SU-DHL-6 (cell line): Measurements from ENCODE around the gene LAGE3.

ENCODE experiments used
- H2AFZ ChIP-seq: fragments of 200-600 bp; sonication (generic); 2 replicates; pipeline ENCODE4 v1.6.1; 2014; ENCODE audit warnings: low read depth, mild to moderate bottlenecking, moderate library complexity, mixed read lengths, antibody characterized with exemption, low read length; ENCODE audit not compliant: severe bottlenecking
- H3F3A ChIP-seq: fragments of 200-600 bp; shearing (Covaris generic); 2 replicates; pipeline ENCODE4 v1.6.0; 2016; ENCODE audit warnings: antibody characterized with exemption, mild to moderate bottlenecking; ENCODE audit not compliant: insufficient read depth
- H3K27ac ChIP-seq: fragments of 200-600 bp; sonication (generic); 2 replicates; pipeline ENCODE4 v1.5.1; 2016; ENCODE audit warnings: low read depth, mild to moderate bottlenecking, low read length, moderate library complexity, mixed read lengths
- H3K27me3 ChIP-seq: fragments of 200-600 bp; sonication (generic), shearing (Covaris generic); 2 replicates; pipeline ENCODE4 v1.6.0; 2014; ENCODE audit warnings: mild to moderate bottlenecking, low read length
- H3K36me3 ChIP-seq: fragments of 200-600 bp; sonication (generic); 2 replicates; pipeline ENCODE4 v1.6.1; 2014; ENCODE audit warnings: mild to moderate bottlenecking, low read length, mixed read lengths
- H3K4me2 ChIP-seq: fragments of 300-600, 200-600 bp; shearing (Covaris generic), sonication (generic); 2 replicates; pipeline ENCODE4 v1.6.0; 2014; ENCODE audit warnings: low read length, low read depth, mild to moderate bottlenecking; ENCODE audit not compliant: poor library complexity, severe bottlenecking
- H3K4me3 ChIP-seq: fragments of 200-600 bp; sonication (generic); 2 replicates; pipeline ENCODE4 v1.5.1; 2014; ENCODE audit warnings: antibody characterized with exemption, low read length, mild to moderate bottlenecking, mixed read lengths; ENCODE audit not compliant: insufficient read depth, poor library complexity, severe bottlenecking
- H3K79me2 ChIP-seq: fragments of 200-600 bp; sonication (generic); 2 replicates; pipeline ENCODE4 v1.6.1; 2014; ENCODE audit warnings: mild to moderate bottlenecking, low read length, moderate library complexity; ENCODE audit not compliant: insufficient read depth
- H3K9ac ChIP-seq: fragments of 200-600 bp; sonication (generic); 2 replicates; pipeline ENCODE4 v1.7.0; 2014; ENCODE audit warnings: mild to moderate bottlenecking, low read length
- H3K9me2 ChIP-seq: fragments of 200-600 bp; sonication (generic); replicated peaks from 2 replicates; pipeline ENCODE4 v1.6.1; 2014; ENCODE audit warnings: low read length; ENCODE audit not compliant: insufficient read depth
- H3K9me3 ChIP-seq: fragments of 200-600 bp; sonication (generic); 2 replicates; pipeline ENCODE4 v1.6.1; 2014; ENCODE audit warnings: low read length, mixed read lengths; ENCODE audit not compliant: insufficient read depth
- H4K20me1 ChIP-seq: fragments of 200-600 bp; sonication (generic); 2 replicates; pipeline ENCODE4 v1.6.1; 2014; ENCODE audit warnings: low read depth, mild to moderate bottlenecking, antibody characterized with exemption, low read length, moderate library complexity, mixed read lengths
- EZH2phosphoT487 ChIP-seq: fragments of 200-600 bp; sonication (generic), shearing (Covaris generic); conservative IDR thresholded peaks from 2 replicates; pipeline ENCODE4 v1.6.1; 2018; ENCODE audit warnings: mild to moderate bottlenecking, antibody characterized with exemption, low read length, moderate library complexity, mixed read lengths
- TF ChIP-seq, protein P1 (sequence below): fragments of 200-600 bp; sonication (generic); IDR thresholded peaks from one replicate; pipeline ENCODE4 v1.5.1; 2017; ENCODE audit warnings: antibody characterized with exemption, mild to moderate bottlenecking, low read length, moderate library complexity; ENCODE audit not compliant: insufficient read depth, poor library complexity, severe bottlenecking

Gene LAGE3

DNA sequence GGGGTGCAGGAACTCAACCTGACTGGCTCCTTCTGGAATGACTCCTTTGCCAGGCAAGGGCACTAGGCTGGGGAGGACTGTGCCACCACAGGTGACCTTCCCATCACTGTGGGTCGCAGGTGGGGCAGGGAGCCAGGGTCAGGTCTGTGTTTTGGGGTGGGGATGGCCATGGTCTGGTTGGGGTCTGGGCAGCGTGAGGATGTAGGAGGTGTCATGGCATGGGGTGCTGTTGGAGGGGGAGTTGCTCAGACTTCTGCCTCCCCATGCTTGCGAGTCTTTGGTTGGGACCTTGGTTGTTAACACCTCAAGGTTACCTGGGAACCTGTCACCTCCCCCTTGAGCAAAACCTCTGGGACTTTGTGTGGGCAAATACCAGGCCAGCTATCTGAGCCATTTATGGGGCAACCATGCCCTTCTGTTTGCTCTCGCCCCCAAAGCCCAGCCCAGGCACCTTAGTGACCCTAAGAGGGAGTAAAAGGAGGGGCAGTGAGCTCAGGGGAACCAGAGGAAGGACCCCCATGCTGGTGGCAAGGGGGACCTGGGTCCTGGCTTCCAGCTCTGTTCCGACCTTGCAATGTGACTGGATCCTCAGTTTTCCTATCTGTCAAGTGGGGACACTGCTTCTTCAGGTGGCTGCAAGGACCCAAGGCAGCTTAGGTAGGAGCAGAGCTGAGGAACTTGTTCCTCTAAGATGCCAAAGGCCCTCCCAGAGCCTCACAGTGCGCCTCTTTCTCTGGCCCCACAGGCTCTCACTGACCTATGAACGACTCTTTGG, 44.5 kb downstream of the LAGE3 start:
- H3K27me3 ChIP-seq: no peaks in the 10 kb centered on the region
- TF ChIP-seq, protein P1, sequence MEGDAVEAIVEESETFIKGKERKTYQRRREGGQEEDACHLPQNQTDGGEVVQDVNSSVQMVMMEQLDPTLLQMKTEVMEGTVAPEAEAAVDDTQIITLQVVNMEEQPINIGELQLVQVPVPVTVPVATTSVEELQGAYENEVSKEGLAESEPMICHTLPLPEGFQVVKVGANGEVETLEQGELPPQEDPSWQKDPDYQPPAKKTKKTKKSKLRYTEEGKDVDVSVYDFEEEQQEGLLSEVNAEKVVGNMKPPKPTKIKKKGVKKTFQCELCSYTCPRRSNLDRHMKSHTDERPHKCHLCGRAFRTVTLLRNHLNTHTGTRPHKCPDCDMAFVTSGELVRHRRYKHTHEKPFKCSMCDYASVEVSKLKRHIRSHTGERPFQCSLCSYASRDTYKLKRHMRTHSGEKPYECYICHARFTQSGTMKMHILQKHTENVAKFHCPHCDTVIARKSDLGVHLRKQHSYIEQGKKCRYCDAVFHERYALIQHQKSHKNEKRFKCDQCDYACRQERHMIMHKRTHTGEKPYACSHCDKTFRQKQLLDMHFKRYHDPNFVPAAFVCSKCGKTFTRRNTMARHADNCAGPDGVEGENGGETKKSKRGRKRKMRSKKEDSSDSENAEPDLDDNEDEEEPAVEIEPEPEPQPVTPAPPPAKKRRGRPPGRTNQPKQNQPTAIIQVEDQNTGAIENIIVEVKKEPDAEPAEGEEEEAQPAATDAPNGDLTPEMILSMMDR: no peak
- TF ChIP-seq EZH2phosphoT487: no peak
- no peaks in the 10 kb centered on the region for H3K9me3 ChIP-seq
- H3K27ac ChIP-seq: no peak overlapping the region
- H3K79me2 ChIP-seq: peaks cover 18% of the 10 kb centered on the region
- H3F3A ChIP-seq: peaks cover 5% of the 10 kb centered on the region; the same call in 1 of the 2 replicates
- no peaks in the 10 kb centered on the region for H4K20me1 ChIP-seq
- no peak overlapping the region for H3K4me2 ChIP-seq
- no peak overlapping the region for H2AFZ ChIP-seq
- no peak overlapping the region for H3K4me3 ChIP-seq
- no peak overlapping the region for H3K9ac ChIP-seq
- H3K36me3 ChIP-seq: no peaks in the 10 kb centered on the region
- H3K9me2 ChIP-seq: no peaks in the 10 kb centered on the region

DNA sequence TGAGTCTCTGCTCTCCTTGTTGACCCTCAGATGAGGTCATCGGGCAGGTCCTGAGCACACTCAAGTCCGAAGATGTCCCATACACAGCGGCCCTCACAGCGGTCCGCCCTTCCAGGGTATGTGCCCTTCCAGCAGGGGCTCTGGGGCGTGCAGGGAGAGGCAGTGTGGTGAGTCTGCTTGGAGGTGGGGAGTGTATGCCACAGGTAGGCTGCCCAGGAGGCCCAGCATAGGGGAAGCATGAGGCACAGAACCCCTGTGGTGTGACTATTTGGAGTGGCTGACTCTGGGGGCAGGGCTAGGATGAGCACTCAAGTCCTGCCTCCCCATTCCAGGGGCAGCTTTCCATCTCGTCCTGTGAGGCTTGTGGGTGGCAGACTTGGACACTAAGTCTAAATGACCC, 45.5 kb downstream of the LAGE3 start:
- Histone ChIP-seq H3K9ac (no peak overlapping the region), H3K79me2 (peaks cover 23% of the 10 kb centered on the region), H4K20me1 (no peaks in the 10 kb centered on the region), H3K27me3 (no peaks in the 10 kb centered on the region), H2AFZ (no peak overlapping the region), H3K4me2 (no peak overlapping the region), H3K9me3 (no peaks in the 10 kb centered on the region), H3K36me3 (no peaks in the 10 kb centered on the region), H3K9me2 (no peaks in the 10 kb centered on the region), H3F3A (peaks cover 5% of the 10 kb centered on the region; the same call in 1 of the 2 replicates), H3K4me3 (no peak overlapping the region), H3K27ac (no peak overlapping the region)
- no peak for TF ChIP-seq EZH2phosphoT487
- TF ChIP-seq, protein P1: no peak

DNA sequence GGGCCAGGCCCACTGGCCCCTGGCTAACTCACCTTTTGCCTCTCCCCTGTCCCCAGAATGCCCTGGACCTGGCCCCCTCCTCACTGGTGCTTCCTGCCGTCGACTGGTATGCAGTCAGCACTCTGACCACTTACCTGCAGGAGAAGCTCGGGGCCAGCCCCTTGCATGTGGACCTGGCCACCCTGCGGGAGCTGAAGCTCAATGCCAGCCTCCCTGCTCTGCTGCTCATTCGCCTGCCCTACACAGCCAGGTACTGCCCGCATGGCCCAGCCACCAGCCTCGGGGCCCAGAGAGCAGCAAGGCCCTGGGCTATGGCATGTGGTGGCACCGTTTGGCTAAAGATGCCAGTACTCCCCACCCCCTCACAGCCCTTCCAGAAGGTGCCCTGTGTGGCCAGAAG, 46.9 kb downstream of the LAGE3 start:
- Histone ChIP-seq H3K27me3 (no peaks in the 10 kb centered on the region), H4K20me1 (no peaks in the 10 kb centered on the region), H2AFZ (no peak overlapping the region), H3K4me2 (no peak overlapping the region), H3K36me3 (no peaks in the 10 kb centered on the region), H3K9ac (no peak overlapping the region), H3F3A (peaks cover 5% of the 10 kb centered on the region; the same call in 1 of the 2 replicates), H3K9me2 (no peaks in the 10 kb centered on the region), H3K9me3 (no peaks in the 10 kb centered on the region), H3K4me3 (no peak overlapping the region), H3K79me2 (peaks cover 10% of the 10 kb centered on the region; the same call in 1 of the 2 replicates), H3K27ac (no peak overlapping the region)
- TF ChIP-seq, protein P1: no peak
- TF ChIP-seq EZH2phosphoT487: no peak
